Skin of body (tissue), 2 donors: ENCODE measurements around the gene FEZF1. TPM values are rescaled to one million over a fixed set of nuclear protein-coding genes. Genes with fewer than 3 reads are reported as not detected.
"Not testable (repeated sequence)": the region's sequence is repeated elsewhere in the genome, so short reads cannot be mapped to it uniquely, and the experiment has no call there.

Experiments used
- DNase-seq: peaks from one replicate; lab custom pipeline; 2025; lab: John Stamatoyannopoulos, UW
- total RNA-seq: library from RNA; depleted of rRNA; stranded (reverse); fragments of >200 nt; gene quantifications from one replicate; pipeline ENCODE4 v1.2.3, GENCODE V29; 2014

The FEZF1 gene
- total RNA-seq, 1 donor from 2014 or later: not detected

DNA sequence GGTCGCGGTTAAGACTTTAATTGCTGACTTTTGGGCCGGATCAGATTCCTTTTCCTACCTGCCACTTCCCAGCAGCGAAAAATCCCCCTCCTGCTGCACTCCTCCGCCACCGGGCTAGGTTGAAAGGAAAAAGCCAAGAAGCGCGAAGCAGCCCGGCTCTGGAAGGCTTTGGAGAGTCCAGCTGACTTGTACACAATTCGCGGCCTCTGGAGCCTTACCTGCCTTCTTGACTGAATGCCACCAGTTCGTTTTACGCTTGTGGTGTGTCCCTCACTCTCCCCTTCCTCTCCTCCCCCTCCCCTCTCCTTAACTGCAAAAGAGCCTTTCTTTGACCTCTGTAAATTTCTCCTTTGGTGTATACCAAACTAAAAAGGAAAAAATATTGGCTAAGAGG lies 2.7 kb upstream of the FEZF1 start:
- no peak for DNase-seq

GRCh38 chr7:122306320-122307227 lies 2.0 kb upstream of the FEZF1 start:
- DNase-seq: no peak

DNA sequence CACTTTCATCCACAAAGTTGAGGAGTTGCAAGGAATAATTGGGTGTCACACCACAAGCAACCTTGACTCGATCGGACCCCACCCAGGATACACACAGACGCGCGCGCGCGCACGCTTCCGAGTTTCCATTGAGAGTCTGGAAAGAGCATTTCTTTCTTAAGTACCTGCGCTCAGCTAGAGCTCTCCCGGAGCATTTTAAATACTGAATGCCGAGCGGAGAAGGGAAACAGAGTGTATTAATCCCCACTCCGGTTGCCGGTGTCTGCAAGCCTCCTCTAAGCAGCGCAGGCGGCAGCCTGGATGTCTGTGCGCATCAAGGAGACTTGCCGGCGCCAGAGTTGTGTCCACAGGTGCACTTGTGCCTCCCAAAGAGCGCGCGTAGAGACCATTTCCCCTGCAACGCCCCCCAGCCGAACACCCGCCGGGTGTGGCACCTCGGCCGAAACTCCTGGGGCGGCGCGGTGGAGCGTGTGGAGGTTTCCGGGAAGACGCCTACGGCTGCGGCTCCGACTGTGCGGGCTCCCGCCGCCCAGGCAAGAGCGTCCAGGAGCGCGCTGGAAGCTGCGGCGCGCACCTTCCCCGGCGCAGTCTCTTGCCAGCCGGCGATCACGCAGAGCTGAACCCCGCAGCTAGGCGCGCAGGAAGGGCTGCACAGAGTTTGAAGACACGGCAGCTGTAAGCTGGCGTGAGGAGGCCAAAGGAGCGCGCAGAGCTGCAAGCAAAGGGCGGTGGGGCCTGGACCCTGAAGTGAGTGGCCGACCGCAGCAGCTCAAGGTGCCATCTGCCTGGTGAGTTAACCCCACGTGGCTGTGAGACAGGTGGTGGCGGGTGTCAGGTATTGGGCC lies 1.1 kb upstream of the FEZF1 start:
- no peak for DNase-seq

DNA sequence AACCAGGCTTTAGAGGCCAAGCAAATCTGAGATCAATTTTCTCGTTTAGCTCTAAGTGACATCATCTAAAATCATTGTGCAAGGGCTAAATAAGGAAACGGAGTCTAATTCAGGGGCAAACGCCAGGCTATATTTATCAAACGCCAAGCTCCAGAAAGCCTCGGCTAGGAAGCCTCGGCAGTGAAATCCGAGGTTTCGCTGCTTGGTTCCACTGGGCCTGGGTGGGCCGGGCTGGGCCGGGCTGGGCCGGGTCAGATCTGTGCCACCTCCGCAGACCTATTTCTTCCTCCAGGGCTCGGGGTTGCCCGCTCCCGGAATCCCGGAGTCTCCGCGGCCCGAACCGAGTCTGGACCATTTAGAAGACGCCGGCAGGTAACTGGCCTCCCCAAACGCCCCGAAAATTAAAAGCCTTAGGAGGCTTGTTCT lies 459 bp upstream of the FEZF1 start:
- DNase-seq: no peak

DNA sequence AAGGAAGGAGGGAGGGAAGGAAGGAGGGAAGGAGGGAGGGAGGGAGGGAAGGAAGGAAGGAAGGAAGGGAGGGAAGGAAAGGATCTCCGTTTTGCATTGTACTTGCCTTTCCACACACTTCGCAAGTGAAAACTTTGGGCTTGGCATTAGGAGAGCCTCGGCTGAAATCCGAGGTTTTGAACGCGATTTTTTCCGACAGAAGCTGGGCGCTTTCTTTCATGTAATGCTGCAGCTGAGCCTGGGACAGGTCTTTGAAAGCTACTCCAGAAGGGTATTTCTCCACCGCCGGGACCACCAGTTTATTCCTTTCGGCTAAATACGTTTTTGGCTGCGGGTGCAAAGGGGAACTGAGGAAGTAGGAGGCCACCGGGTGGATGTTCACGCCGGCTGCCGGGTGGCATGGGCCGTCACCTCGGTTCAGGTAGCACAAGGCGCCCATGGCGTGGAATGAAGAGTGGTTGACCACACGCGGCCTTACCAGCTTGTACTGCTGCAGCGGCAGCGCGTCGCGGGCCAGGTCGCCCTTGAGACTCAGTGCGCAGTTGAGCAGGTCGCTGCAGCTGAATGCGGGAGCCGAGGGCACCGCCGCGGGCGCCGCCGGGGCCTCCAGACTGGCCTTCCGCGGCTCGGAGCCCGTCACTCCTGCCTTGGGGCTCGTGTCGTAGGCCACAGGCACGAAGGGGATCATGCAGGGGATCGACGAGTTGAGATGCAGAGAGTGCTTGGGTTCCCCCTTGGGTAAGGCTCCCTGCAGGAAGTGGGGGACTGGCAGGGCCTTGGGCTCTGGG lies 825 bp downstream of the FEZF1 start:
- no peak for DNase-seq

DNA sequence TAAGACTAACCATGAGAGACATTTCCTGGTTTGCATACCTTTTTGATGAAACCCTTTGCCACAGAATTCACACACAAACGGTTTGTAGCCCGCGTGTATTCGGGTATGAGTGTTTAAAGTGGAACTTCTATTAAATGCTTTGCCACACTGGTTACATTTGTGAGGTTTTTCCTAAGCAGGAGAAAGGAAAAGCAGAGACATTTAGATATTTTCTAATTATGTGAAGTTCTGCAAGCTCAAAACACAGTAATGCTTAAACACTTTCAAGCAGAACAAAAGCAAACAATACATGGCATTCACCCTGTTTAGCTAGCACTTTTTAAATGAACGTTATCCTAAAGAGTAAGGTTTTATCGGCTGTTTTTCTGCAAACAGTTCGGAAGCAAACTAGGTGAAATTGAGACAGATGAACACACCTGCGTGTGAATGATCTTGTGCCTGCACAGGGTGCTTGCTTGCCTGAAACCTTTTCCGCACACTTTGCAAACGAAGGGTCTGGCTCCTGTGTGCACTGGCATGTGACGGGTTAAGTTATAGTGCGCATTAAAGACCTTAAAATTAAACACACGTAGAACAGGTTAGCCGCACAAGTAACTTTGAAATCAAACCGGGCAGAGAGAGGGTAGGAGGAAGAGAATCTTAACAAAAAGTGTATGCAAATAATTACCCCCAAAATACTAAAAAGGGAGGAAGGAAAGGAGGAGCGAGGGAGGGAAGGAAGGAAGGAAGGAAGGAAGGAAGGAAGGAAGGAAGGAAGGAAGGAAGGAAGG lies 1.6 kb downstream of the FEZF1 start:
- no peak for DNase-seq

DNA sequence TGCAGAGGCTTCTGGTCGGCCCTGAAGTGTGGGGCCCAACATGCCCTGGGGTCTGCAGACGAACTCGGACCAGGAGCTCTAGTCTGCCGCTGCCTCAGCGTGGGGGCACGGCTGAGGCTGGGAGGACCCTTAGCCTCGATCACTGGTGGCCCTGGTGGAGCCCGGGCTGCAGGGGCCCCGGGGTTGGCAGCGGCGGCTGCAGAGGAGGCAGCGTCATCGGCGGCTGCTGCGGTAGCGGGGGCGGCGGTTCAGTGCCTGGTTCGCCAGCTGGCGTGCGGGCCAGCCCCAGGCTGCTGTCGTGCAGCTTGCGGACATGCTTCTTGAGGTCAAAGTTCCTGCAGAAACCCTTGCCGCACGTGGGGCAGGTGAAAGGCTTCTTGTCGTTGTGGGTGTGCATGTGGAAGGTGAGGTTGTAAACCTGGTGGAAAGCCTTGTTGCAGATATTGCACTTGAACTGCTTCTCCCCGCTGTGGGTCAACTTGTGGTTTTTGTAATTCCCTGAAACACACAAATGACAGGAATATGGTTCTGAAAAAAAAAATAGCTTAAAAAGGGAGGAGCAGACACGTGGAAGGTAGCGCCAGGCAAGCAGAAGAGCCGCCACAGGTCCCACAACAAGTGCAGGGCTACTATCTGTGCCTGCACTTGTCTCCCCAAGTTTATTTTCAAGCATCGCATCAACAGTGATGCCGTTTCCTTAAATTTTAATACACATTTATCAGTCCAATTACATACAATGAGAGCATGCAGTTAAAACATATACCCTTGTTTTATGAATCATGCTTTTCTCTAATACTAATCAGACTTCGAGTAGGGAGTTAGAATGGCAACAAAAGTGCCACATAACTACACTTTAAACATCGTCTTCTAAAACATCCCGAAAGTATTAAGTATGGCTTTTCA lies 2.4 kb downstream of the FEZF1 start:
- DNase-seq: no peak

DNA sequence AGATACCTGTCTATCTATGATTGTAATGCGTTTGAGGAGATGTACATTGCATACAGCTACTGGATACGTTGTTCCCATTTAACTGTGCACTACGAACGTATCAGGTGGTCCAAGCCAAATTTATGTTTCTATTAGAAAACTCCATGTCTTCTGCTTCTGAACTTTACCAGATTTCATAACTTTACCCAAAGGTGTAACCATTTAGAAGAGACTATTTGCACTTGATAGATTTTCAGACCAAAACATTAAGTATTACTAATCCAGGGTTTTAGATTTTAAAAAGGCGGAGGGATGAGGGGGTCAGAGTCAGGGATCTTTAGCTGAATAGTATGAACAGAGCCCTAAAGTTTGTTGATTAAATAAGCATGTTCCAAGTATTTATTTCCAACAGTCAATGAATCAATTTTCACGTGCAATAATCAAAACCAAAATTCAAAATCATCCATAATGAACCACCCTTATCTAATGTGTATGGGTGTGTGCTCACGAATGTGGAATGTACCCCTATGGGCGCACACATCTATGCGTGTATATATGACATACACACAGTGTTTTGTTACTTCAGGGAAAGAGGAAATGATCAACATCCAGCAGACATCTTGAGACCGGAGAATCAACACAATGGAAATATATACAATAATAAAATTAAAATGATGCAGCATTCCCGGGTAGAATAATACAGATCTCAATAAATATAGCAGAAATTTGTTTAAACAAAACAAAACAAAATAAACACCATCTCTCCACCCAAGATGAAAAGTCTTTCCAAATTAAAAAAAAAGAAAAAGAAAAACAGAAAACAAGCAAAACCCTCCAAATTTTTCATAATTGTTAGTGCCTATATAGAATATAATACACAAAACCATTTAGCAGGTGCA lies 3.4 kb downstream of the FEZF1 start:
- no peak for DNase-seq

GRCh38 chr7:122300211-122300932 lies 4.2 kb downstream of the FEZF1 start:
- DNase-seq: no peak

GRCh38 chr7:122299624-122300210 lies 4.8 kb downstream of the FEZF1 start:
- DNase-seq: no peak

DNA sequence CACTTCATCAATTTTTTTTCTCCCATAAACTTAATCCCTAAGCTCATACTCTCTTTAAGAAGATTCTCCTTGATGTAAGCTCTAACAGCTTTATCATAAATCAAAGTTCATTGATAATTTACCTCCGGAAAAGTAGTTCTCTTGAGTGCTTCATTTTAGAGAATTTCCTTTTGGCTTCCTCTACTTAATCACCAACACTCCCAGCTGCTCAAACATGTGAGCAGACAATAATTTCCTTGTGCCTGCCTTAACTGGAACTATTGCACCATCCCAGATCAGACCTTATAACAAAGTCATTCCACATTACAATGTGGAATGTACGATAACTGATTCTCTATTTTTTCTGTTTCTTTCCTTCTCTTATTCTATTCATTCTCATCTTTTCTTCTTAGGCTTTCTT lies 5.9 kb downstream of the FEZF1 start:
- DNase-seq: no peak

DNA sequence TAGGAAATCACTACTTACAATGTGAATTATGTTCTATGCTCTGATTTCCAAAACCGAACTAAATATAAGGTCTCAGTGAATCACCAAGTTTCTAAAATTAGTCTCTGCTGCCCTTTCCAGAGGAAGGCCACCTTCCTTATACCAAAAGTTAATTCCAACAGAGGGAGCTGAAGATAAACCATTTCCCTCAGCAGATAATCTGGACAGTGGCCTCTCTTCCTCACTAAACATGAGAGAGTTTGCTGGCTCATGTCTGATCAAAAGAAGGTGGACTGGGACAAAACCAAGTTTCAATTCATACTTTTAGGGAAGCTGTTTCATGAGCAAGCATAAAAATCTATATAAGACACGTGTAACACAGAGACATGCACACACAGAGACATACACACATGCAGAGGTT lies 6.4 kb downstream of the FEZF1 start:
- DNase-seq: no peak

GRCh38 chr7:122291189-122291588 lies 13.4 kb downstream of the FEZF1 start:
- DNase-seq: no peak

- DNase-seq: no peak
Observed at GRCh38 chr7:122290476-122290875, 14.1 kb downstream of the FEZF1 start.

GRCh38 chr7:122289426-122289825 lies 15.1 kb downstream of the FEZF1 start:
- DNase-seq: no peak

GRCh38 chr7:122284608-122285007 lies 19.9 kb downstream of the FEZF1 start:
- DNase-seq: not testable (repeated sequence)

- DNase-seq: no peak
Observed at GRCh38 chr7:122273117-122273516, 31.4 kb downstream of the FEZF1 start.

DNA sequence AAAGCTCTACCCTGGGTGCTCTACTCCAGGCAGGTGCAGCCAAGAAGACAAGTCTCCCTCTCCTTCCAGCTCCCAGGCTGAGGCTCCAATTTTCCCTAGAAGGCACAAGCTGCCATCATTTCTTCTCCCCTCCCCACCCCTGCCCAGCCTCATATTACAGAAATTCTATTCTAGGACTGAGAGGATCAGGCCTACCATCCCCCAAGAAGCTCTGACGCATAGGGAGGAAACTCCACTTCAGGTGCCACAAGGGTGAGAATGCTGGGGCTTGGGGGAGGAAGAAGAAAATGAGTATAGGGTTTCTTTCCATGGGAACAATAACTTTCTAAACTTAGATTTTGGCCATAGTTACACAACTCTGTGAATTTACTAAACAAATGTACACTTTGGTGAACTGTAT lies 35.3 kb downstream of the FEZF1 start:
- no peak for DNase-seq
